ENCODE measurements around the gene FGL2.

The FGL2 gene

GRCh38 chr7:77246026-77246640, 46.5 kb upstream of the FGL2 start:
- no peaks in the 10 kb centered on the region for H3F3A ChIP-seq (ENCODE audit: control insufficient read depth, insufficient read depth)
- H3K27ac ChIP-seq (ENCODE audit: low read depth, low read length), result no peak overlapping the region
- H3K4me1 ChIP-seq (ENCODE audit: control insufficient read depth, low read length), result no peaks in the 10 kb centered on the region
- H3K9me3 ChIP-seq (ENCODE audit: control insufficient read depth, insufficient read depth, low read length), result no peaks in the 10 kb centered on the region
- no peaks in the 10 kb centered on the region for H4K20me1 ChIP-seq (ENCODE audit: control insufficient read depth, insufficient read depth, low read depth, low read length)
- TF ChIP-seq EZH2phosphoT487 (IDR thresholded peaks at IDR 0.05; ENCODE audit: borderline replicate concordance, low read length) (no peak), CTCF (IDR thresholded peaks at IDR 0.05; ENCODE audit: low read depth, low read length, poor library complexity, severe bottlenecking) (no peak)
- no peaks in the 10 kb centered on the region for H3K36me3 ChIP-seq (ENCODE audit: control insufficient read depth, low read length)
- H3K79me2 ChIP-seq (ENCODE audit: control insufficient read depth, low read length), result no peaks in the 10 kb centered on the region
- no peaks in the 10 kb centered on the region for H3K9me2 ChIP-seq (replicated peaks; ENCODE audit: control insufficient read depth, low read length)
- no peak overlapping the region for H3K4me3 ChIP-seq (ENCODE audit: low read length)
- no peak overlapping the region for H3K4me2 ChIP-seq (ENCODE audit: low read length)
- 0 out of 2 replicates have a peak, but pooled peaks cover 3% of the 10 kb centered on the region for H3K27me3 ChIP-seq (ENCODE audit: control insufficient read depth, low read length)

DNA sequence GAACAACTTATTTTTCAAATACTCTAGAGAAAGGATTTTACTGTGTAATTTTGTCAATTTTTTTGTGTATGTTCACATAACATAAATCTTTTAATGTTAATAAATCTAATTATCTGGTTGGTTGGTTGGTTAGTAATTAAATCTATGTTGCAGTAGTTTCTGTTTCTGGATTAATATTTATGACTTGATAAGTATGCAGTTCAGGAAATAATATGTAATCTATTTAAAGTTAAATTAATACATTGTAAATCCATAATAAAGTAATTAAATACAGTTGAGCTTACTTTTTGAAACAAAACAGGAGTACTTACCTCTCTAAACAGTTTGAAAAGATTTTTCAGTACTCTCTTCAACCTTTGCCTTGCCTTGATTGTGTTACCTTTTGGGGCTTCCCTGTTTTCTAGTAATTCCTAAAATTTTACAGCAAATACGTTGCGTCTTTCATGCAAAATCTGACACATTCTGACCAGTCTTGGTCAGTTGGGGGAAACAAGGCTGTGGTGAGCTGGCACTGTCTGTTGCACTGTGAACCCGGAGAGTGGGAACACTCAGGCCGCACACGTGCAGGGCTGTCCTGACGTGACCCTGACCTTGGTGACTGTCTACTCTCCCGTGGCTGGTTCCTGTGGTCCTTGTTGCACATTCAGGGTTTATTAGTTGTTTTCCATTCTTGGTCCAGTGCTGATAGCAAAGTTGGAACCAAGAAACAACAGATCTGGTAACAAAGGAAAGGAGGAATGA, 45.6 kb upstream of the FGL2 start:
- Histone ChIP-seq H3K9me3 (ENCODE audit: control insufficient read depth, insufficient read depth, low read length) (no peaks in the 10 kb centered on the region), H4K20me1 (ENCODE audit: control insufficient read depth, insufficient read depth, low read depth, low read length) (no peaks in the 10 kb centered on the region), H3K4me2 (ENCODE audit: low read length) (no peak overlapping the region), H3K27ac (ENCODE audit: low read depth, low read length) (no peak overlapping the region), H3K36me3 (ENCODE audit: control insufficient read depth, low read length) (no peaks in the 10 kb centered on the region), H3K27me3 (ENCODE audit: control insufficient read depth, low read length) (0 out of 2 replicates have a peak, but pooled peaks cover 3% of the 10 kb centered on the region), H3K79me2 (ENCODE audit: control insufficient read depth, low read length) (no peaks in the 10 kb centered on the region), H3K9me2 (replicated peaks; ENCODE audit: control insufficient read depth, low read length) (no peaks in the 10 kb centered on the region), H3K4me1 (ENCODE audit: control insufficient read depth, low read length) (no peaks in the 10 kb centered on the region), H3F3A (ENCODE audit: control insufficient read depth, insufficient read depth) (no peaks in the 10 kb centered on the region), H3K4me3 (ENCODE audit: low read length) (no peak overlapping the region)
- TF ChIP-seq EZH2phosphoT487 (IDR thresholded peaks at IDR 0.05; ENCODE audit: borderline replicate concordance, low read length) (no peak), CTCF (IDR thresholded peaks at IDR 0.05; ENCODE audit: low read depth, low read length, poor library complexity, severe bottlenecking) (no peak)

DNA sequence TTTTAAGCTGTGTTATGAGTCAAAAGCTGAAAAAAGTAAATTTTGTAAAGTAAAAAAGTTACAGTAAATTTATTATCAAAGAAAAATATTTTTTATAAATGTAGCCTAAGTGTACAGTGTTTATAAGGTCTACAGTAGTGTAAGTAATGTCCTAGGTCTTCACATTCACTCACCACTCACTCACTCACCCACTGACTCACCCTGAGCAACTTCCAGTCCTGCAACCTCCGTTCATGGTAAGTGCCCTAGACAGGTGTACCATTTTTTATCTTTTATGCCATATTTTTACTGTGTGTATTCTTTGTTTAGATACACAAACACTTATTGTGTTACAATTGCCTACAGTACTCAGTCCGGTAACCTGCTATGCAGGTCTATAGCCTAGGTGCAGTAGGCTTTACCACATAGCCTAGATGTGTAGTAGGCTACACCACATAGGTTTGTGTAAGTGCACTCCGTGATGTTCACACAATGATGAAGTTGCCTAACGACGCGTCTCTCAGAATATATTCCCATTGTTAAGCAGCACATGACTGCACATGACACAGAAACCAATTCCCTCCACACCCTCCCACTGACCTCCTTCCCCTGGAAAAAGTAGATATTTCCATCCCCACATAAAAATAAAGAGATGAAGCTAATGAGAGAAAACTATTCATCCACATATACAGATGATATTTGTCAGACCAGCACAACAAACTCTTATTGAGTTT, 44.8 kb upstream of the FGL2 start:
- Histone ChIP-seq H3K9me2 (replicated peaks; ENCODE audit: control insufficient read depth, low read length) (no peaks in the 10 kb centered on the region), H3K4me1 (ENCODE audit: control insufficient read depth, low read length) (no peaks in the 10 kb centered on the region), H3K36me3 (ENCODE audit: control insufficient read depth, low read length) (no peaks in the 10 kb centered on the region), H4K20me1 (ENCODE audit: control insufficient read depth, insufficient read depth, low read depth, low read length) (no peaks in the 10 kb centered on the region), H3K4me2 (ENCODE audit: low read length) (no peak overlapping the region), H3K27ac (ENCODE audit: low read depth, low read length) (no peak overlapping the region), H3K4me3 (ENCODE audit: low read length) (no peak overlapping the region), H3F3A (ENCODE audit: control insufficient read depth, insufficient read depth) (no peaks in the 10 kb centered on the region), H3K27me3 (ENCODE audit: control insufficient read depth, low read length) (0 out of 2 replicates have a peak, but pooled peaks cover 3% of the 10 kb centered on the region), H3K79me2 (ENCODE audit: control insufficient read depth, low read length) (no peaks in the 10 kb centered on the region), H3K9me3 (ENCODE audit: control insufficient read depth, insufficient read depth, low read length) (no peaks in the 10 kb centered on the region)
- no peak for TF ChIP-seq EZH2phosphoT487 (IDR thresholded peaks at IDR 0.05; ENCODE audit: borderline replicate concordance, low read length)
- no peak for TF ChIP-seq CTCF (IDR thresholded peaks at IDR 0.05; ENCODE audit: low read depth, low read length, poor library complexity, severe bottlenecking)
